HepG2 (cell line): ENCODE results near the gene INO80. TPM values are rescaled to one million over a fixed set of nuclear protein-coding genes. Genes with fewer than 3 reads are reported as not detected.
A peak's percentile ranks its signal among the peaks of the same experiment; 100 is the strongest.

Experiments used
- ATAC-seq: fragments of 200-7000 bp; cut with Tn5 transposase; 3 replicates; pipeline ENCODE4 v1.9.1; 2020; ENCODE audit warnings: mild to moderate bottlenecking, moderate library complexity
- BruUV-seq: library from RNA; stranded (reverse); fragments of 400-500 nt; replicated peaks from 2 replicates; lab custom pipeline; 2021; lab: Mats Ljungman, UMichigan
- CTCF ChIA-PET: fragments of 300-600 bp; formaldehyde crosslinking; extraction: SDS; loops from one replicate; lab custom pipeline; 2021; ENCODE audit warnings: low total read pairs, inconsistent platforms, low intra/inter-chr PET ratio; lab: Yijun Ruan, JAX
- POLR2A ChIA-PET: fragments of 350-600 bp; sonication (Branson Sonifier 250); formaldehyde crosslinking; loops from one replicate; lab custom pipeline; 2020; ENCODE audit warnings: antibody characterized with exemption, inconsistent platforms; lab: Yijun Ruan, JAX
- DNase-seq: peaks from one replicate; pipeline ENCODE4 v3.0.0-alpha.2; 2015; ENCODE audit warnings: low spot score
- FAIRE-seq: peaks from 3 replicates; lab custom pipeline; 2011; peaks lifted over from hg19 to GRCh38; lab: Jason Lieb, UNC
- H2AFZ ChIP-seq: one replicate; pipeline ENCODE4 v1.6.1; 2011; ENCODE audit warnings: low read length, inconsistent platforms
- H3K27ac ChIP-seq: fragments of 300-600 bp; 3 replicates; pipeline ENCODE4 v1.8.0; 2011; ENCODE audit warnings: mixed run types, mild to moderate bottlenecking, mixed read lengths, low read length, inconsistent platforms; ENCODE audit not compliant: insufficient read depth; ENCODE audit errors: extremely low read length
- H3K27me3 ChIP-seq, 2 experiments: fragments of 200-600 bp in 1 of 2; 2 replicates in 1 of 2; 3 replicates in 1 of 2; pipeline versions ENCODE4 v1.6.0 to v1.8.0; 2011; ENCODE audit warnings: low read length in 2 of 2, mild to moderate bottlenecking in 2 of 2, moderate library complexity in 2 of 2, inconsistent platforms in 1 of 2; ENCODE audit not compliant: insufficient read depth in 2 of 2, control insufficient read depth in 1 of 2
- H3K36me3 ChIP-seq, 2 experiments: fragments of 200-600 bp in 1 of 2; replicated peaks in 1 of 2; 2 replicates in 1 of 2; 3 replicates in 1 of 2; pipeline versions ENCODE4 v1.5.1 to v1.8.0; 2011; ENCODE audit warnings: low read length in 2 of 2, inconsistent platforms in 1 of 2; ENCODE audit not compliant: insufficient read depth in 2 of 2, control insufficient read depth in 1 of 2
- H3K4me1 ChIP-seq: 2 replicates; pipeline ENCODE4 v1.5.1; 2012; ENCODE audit warnings: low read length, inconsistent platforms; ENCODE audit not compliant: insufficient read depth
- H3K4me2 ChIP-seq: 2 replicates; pipeline ENCODE4 v1.6.0; 2011; ENCODE audit warnings: low read depth, low read length, inconsistent platforms
- H3K4me3 ChIP-seq, 3 experiments: fragments of 200-600 bp in 1 of 3; sonication (generic), shearing (Covaris generic) in 1 of 3; replicated peaks in 1 of 3; 2 replicates each; pipeline ENCODE4 v1.5.1; 2011 to 2016; ENCODE audit warnings: low read length in 3 of 3, inconsistent platforms in 2 of 3, low read depth in 2 of 3, mild to moderate bottlenecking in 2 of 3, control low read depth in 1 of 3, mixed read lengths in 1 of 3; ENCODE audit not compliant: insufficient read depth in 1 of 3
- H3K79me2 ChIP-seq: one replicate; pipeline ENCODE4 v1.6.1; 2011; ENCODE audit warnings: low read length, inconsistent platforms; ENCODE audit not compliant: insufficient read depth
- H3K9ac ChIP-seq: 2 replicates; pipeline ENCODE4 v1.6.0; 2011; ENCODE audit warnings: mild to moderate bottlenecking, low read depth, low read length, inconsistent platforms; ENCODE audit not compliant: insufficient read depth
- H3K9me3 ChIP-seq: 2 replicates; pipeline ENCODE4 v1.5.1; 2012; ENCODE audit warnings: mild to moderate bottlenecking, low read length
- H4K20me1 ChIP-seq: 2 replicates; pipeline ENCODE4 v1.6.0; 2011; ENCODE audit warnings: inconsistent platforms, mild to moderate bottlenecking, low read length, moderate library complexity; ENCODE audit not compliant: insufficient read depth
- ADNP ChIP-seq: sonication (generic); formaldehyde crosslinking; IDR thresholded peaks from 2 replicates; pipeline ENCODE4 v1.4.0; 2020; ENCODE audit warnings: missing genetic modification reagents
- ARHGAP35 ChIP-seq: sonication (generic); formaldehyde crosslinking; IDR thresholded peaks from 2 replicates; pipeline ENCODE4 v1.9.0; 2022; ENCODE audit warnings: mild to moderate bottlenecking, inconsistent platforms, moderate library complexity, missing genetic modification reagents, borderline replicate concordance
- DMTF1 ChIP-seq: sonication (generic); formaldehyde crosslinking; IDR thresholded peaks from 2 replicates; pipeline ENCODE4 v1.4.0; 2020; ENCODE audit warnings: mild to moderate bottlenecking, missing genetic modification reagents
- ELF3 ChIP-seq: IDR thresholded peaks from 2 replicates; pipeline ENCODE4 v1.6.1; 2016; ENCODE audit warnings: missing genetic modification reagents, missing compliant biosample characterization
- FOXK2 ChIP-seq: fragments of 450-650 bp; IDR thresholded peaks from 2 replicates; pipeline ENCODE4 v1.6.1; 2016
- GABPA ChIP-seq, 2 experiments: IDR thresholded peaks; 2 replicates each; pipeline ENCODE4 v1.6.1; 2011 to 2016; ENCODE audit warnings: low read depth in 2 of 2, low read length in 1 of 2, missing biosample characterization in 1 of 2, missing genetic modification characterization in 1 of 2
- KLF6 ChIP-seq: IDR thresholded peaks from 2 replicates; pipeline ENCODE4 v1.8.0; 2016; ENCODE audit warnings: missing biosample characterization, missing genetic modification reagents
- PCBP1 ChIP-seq: fragments of 200-400 bp; formaldehyde crosslinking; IDR thresholded peaks from 2 replicates; pipeline ENCODE4 v1.6.1; 2017; ENCODE audit warnings: mild to moderate bottlenecking, low read depth, low read length, borderline replicate concordance
- SOX13 ChIP-seq, 3 experiments: fragments of 450-650 bp in 1 of 3; sonication (generic) in 1 of 3; formaldehyde crosslinking in 1 of 3; IDR thresholded peaks in 2 of 3; conservative IDR thresholded peaks in 1 of 3; 2 replicates each; pipeline versions ENCODE4 v1.5.0 to v1.6.1; 2016 to 2020; ENCODE audit warnings: antibody characterized with exemption in 1 of 3, mild to moderate bottlenecking in 1 of 3, missing compliant biosample characterization in 1 of 3, missing genetic modification reagents in 1 of 3, moderate library complexity in 1 of 3
- ZFX ChIP-seq: sonication (generic); formaldehyde crosslinking; IDR thresholded peaks from 2 replicates; pipeline ENCODE4 v1.4.0; 2020; ENCODE audit warnings: mild to moderate bottlenecking, low read depth, missing genetic modification reagents, moderate library complexity
- ZNF274 ChIP-seq: sonication (generic); formaldehyde crosslinking; IDR thresholded peaks from 2 replicates; pipeline ENCODE4 v1.5.1; 2020; ENCODE audit warnings: mild to moderate bottlenecking, missing genetic modification reagents
- ZNF513 ChIP-seq: sonication (generic); formaldehyde crosslinking; conservative IDR thresholded peaks from 2 replicates; pipeline ENCODE4 v1.5.0; 2020; ENCODE audit warnings: missing genetic modification reagents
- ZNF598 ChIP-seq: sonication (generic); formaldehyde crosslinking; IDR thresholded peaks from 2 replicates; pipeline ENCODE4 v1.5.1; 2020; ENCODE audit warnings: mild to moderate bottlenecking, missing genetic modification reagents, borderline replicate concordance
- ZNF616 ChIP-seq: sonication (generic); formaldehyde crosslinking; IDR thresholded peaks from 2 replicates; pipeline ENCODE4 v1.5.0; 2020; ENCODE audit warnings: low read depth, mild to moderate bottlenecking, missing genetic modification reagents
- ZNF839 ChIP-seq: sonication (generic); formaldehyde crosslinking; IDR thresholded peaks from 2 replicates; pipeline ENCODE4 v1.4.0; 2020; ENCODE audit warnings: missing genetic modification reagents, mild to moderate bottlenecking, borderline replicate concordance
- WGBS: methylation state at CpG from one replicate; pipeline ENCODE4 v1.1.6; 2017; ENCODE audit warnings: low lambda C conversion rate; 5-methylcytosine and 5-hydroxymethylcytosine counted together
- in situ Hi-C: cut with HindIII; loops from 2 replicates; pipeline ENCODE4 v1.10.0; 2017; ENCODE audit warnings: low pct_unique_long_range_greater_than_20kb; ENCODE audit not compliant: extremely low pct_ligation_motif_present
- intact Hi-C: fragments of 100-400 bp; cut with micrococcal nuclease; formaldehyde crosslinking; loops from one replicate; pipeline ENCODE4 v1.10.0; 2022; ENCODE audit not compliant: unreplicated experiment
- polyA plus RNA-seq, 8 experiments: library from polyadenylated mRNA; depleted of rRNA in 3 of 8; stranded (reverse) in 7 of 8; unstranded in 1 of 8; fragments of >200 nt; fragmentation: Illumina TruSeq in 4 of 8; extraction: Trizol in 4 of 8; gene quantifications; 2 replicates each; pipeline versions ENCODE4 v1.2.1 to v1.2.3, GENCODE V29; 2011 to 2016; ENCODE audit warnings: low read depth in 4 of 8, missing spikeins in 1 of 8, mixed read lengths in 1 of 8; ENCODE audit not compliant: insufficient read depth in 1 of 8
- total RNA-seq, 5 experiments: library from RNA; depleted of rRNA; stranded (reverse); fragments of >200 nt; fragmentation: Illumina TruSeq; extraction: Trizol; gene quantifications; 2 replicates each; pipeline ENCODE4 v1.2.3, GENCODE V29; 2016; ENCODE audit warnings: low read depth in 1 of 5
- TF ChIP-seq, protein P1 (sequence below): sonication (generic); formaldehyde crosslinking; IDR thresholded peaks from 2 replicates; pipeline ENCODE4 v1.5.1; 2020; ENCODE audit warnings: mild to moderate bottlenecking, missing genetic modification reagents, moderate library complexity
- TF ChIP-seq, protein P2 (sequence below): sonication (generic); formaldehyde crosslinking; IDR thresholded peaks from 2 replicates; pipeline ENCODE4 v1.8.0; 2022; ENCODE audit warnings: missing genetic modification reagents, mild to moderate bottlenecking, inconsistent platforms, borderline replicate concordance

INO80 gene
- total and polyA plus RNA-seq, 2 of the 13 experiments (the other 11 are each of a cell fraction or from before 2014, with no cell fraction given): 3.6 to 14.8 TPM

DNA sequence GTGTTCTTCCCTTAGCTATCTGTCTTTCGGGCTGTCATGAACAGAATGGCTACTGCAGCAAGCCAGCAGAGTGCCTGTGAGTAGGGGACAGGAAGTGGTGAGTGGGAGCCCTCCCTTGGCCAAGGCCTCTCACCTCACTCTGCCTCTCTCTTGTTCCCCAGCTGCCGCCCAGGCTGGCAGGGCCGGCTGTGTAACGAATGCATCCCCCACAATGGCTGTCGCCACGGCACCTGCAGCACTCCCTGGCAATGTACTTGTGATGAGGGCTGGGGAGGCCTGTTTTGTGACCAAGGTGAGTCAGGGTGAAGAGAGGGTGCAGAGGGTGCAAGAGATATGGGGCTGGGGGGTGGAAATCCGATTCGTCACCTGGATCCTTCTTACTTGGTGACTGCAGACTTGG lies 183.9 kb downstream of the INO80 start:
- intact Hi-C loops (no loop called here), in situ Hi-C loops (no loop called here)
- Histone ChIP-seq H2AFZ (no peak overlapping the region), H3K4me2 (peak overlapping the region; percentile 96), H3K27me3 (peaks cover 9 to 44% of the 10 kb centered on the region in 2 experiments), H3K9me3 (no peaks in the 10 kb centered on the region), H3K4me1 (peaks cover 99% of the 10 kb centered on the region), H3K79me2 (no peaks in the 10 kb centered on the region), H3K36me3 (no peaks in the 10 kb centered on the region), H3K4me3 (peak overlapping the region; percentile 46 to 70 (median 49)), H4K20me1 (no peaks in the 10 kb centered on the region), H3K27ac (no peak overlapping the region), H3K9ac (no peak overlapping the region)
- DNase-seq: no peak
- ChIA-PET POLR2A (interaction anchor here (1.1 to 1.9 kb wide), 4 partner anchors 9 to 23 kb away, joined by 3 to 7 read pairs (median 3); no protein-coding TSS in a partner anchor), CTCF (no interaction called here)
- 4% methylated on average over 5 of the region's 8 CpGs for WGBS
- no TSS peak for BruUV-seq
- FAIRE-seq: no peak
- ATAC-seq: peak; percentile 35
- TF ChIP-seq, protein P1, sequence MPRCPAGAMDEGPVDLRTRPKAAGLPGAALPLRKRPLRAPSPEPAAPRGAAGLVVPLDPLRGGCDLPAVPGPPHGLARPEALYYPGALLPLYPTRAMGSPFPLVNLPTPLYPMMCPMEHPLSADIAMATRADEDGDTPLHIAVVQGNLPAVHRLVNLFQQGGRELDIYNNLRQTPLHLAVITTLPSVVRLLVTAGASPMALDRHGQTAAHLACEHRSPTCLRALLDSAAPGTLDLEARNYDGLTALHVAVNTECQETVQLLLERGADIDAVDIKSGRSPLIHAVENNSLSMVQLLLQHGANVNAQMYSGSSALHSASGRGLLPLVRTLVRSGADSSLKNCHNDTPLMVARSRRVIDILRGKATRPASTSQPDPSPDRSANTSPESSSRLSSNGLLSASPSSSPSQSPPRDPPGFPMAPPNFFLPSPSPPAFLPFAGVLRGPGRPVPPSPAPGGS (CRISPR knock-in tag): 0 out of 2 replicates have a peak, but pooled peaks have one; percentile 27
- TF ChIP-seq ADNP: no peak
- 0 out of 2 replicates have a peak, but pooled peaks have one; percentile 33 for TF ChIP-seq ZNF598 (CRISPR knock-in tag)
- no peak for TF ChIP-seq ZNF616
- no peak for TF ChIP-seq ZNF513
- TF ChIP-seq ZNF274 (CRISPR knock-in tag): 0 out of 2 replicates have a peak, but pooled peaks have one; percentile 33
- no peak for TF ChIP-seq KLF6 (CRISPR knock-in tag)
- no peak for TF ChIP-seq ARHGAP35 (CRISPR knock-in tag)
- TF ChIP-seq GABPA (IDR thresholded peaks at IDR 0.05; ENCODE audit: low read depth, low read length): no peak
- TF ChIP-seq GABPA (CRISPR knock-in tag; IDR thresholded peaks at IDR 0.05; ENCODE audit: low read depth): peak; percentile 44; the same call in 1 of the 2 replicates
- no peak for TF ChIP-seq FOXK2
- TF ChIP-seq, protein P2, sequence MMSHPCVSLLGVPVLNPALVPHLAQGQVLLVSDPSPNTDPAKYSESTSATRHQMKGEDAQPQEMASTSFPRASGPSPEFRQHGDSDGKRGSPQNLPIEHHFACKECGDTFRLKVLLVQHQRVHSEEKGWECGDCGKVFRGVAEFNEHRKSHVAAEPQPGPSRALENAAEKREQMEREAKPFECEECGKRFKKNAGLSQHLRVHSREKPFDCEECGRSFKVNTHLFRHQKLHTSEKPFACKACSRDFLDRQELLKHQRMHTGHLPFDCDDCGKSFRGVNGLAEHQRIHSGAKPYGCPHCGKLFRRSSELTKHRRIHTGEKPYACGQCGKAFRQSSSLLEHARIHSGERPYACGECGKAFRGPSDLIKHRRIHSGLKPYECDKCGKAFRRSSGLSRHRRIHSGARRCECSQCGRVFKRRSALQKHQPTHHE (CRISPR knock-in tag): 0 out of 2 replicates have a peak, but pooled peaks have one; percentile 14
- TF ChIP-seq ZNF839 (CRISPR knock-in tag): peak; percentile 62; the same call in 1 of the 2 replicates
- no peak for TF ChIP-seq SOX13 (IDR thresholded peaks at IDR 0.05)
- no peak for TF ChIP-seq SOX13 (CRISPR knock-in tag; conservative IDR thresholded peaks at IDR 0.05 in 1 of 2, IDR thresholded peaks at IDR 0.05 in 1 of 2)
- TF ChIP-seq ELF3 (CRISPR knock-in tag): 0 out of 2 replicates have a peak, but pooled peaks have one; percentile 10
- TF ChIP-seq DMTF1: no peak
- no peak for TF ChIP-seq PCBP1
- TF ChIP-seq ZFX: 0 out of 2 replicates have a peak, but pooled peaks have one; percentile 34
